CD4-positive, alpha-beta memory T cell (primary cell): Measurements from ENCODE around the gene CGNL1. TPM values are rescaled to one million over a fixed set of nuclear protein-coding genes. Genes with fewer than 3 reads are reported as not detected.

Experiments used
- CTCF ChIA-PET: fragments of 350-600 bp; sonication (Branson Sonifier 250); formaldehyde crosslinking; loops from one replicate; lab custom pipeline; 2021; ENCODE audit warnings: inconsistent platforms; ENCODE audit not compliant: partially characterized antibody; lab: Charles Lee
- POLR2A ChIA-PET: fragments of 350-600 bp; sonication (Branson Sonifier 250); formaldehyde crosslinking; loops from one replicate; lab custom pipeline; 2021; ENCODE audit not compliant: partially characterized antibody; lab: Charles Lee
- DNase-seq, 5 donors: peaks; one replicate each; pipeline versions ENCODE4 v3.0.0 to v3.0.0-alpha.2; 2020 to 2022; ENCODE audit warnings: mixed read lengths in 1 of 5
- H3K27ac ChIP-seq: one replicate; pipeline ENCODE4 v1.7.0; 2013; ENCODE audit warnings: low read depth, low read length
- H3K27me3 ChIP-seq: 2 replicates; pipeline ENCODE4 v1.7.0; 2013; ENCODE audit warnings: mild to moderate bottlenecking, low read length, moderate library complexity; ENCODE audit not compliant: insufficient read depth
- H3K36me3 ChIP-seq: 2 replicates; pipeline ENCODE4 v1.7.0; 2013; ENCODE audit warnings: mild to moderate bottlenecking, low read length, moderate library complexity; ENCODE audit not compliant: insufficient read depth
- H3K4me1 ChIP-seq: 2 replicates; pipeline ENCODE4 v1.7.0; 2013; ENCODE audit warnings: mild to moderate bottlenecking, low read length, moderate library complexity; ENCODE audit not compliant: insufficient read depth
- H3K4me3 ChIP-seq, 2 donors: one replicate each; pipeline ENCODE4 v1.7.0; 2013; ENCODE audit warnings: low read length in 2 of 2, mild to moderate bottlenecking in 1 of 2
- H3K9me3 ChIP-seq, 2 donors: one replicate each; pipeline ENCODE4 v1.7.0; 2013; ENCODE audit warnings: low read length in 2 of 2, control low read depth in 1 of 2; ENCODE audit not compliant: control insufficient read depth in 1 of 2
- H3K27ac Mint-ChIP-seq, 7 donors: one replicate each; pipeline ENCODE4 v1.8.0; 2020 to 2021; ENCODE audit warnings: mixed read lengths in 7 of 7, mild to moderate bottlenecking in 6 of 7, inconsistent platforms in 3 of 7, moderate library complexity in 3 of 7
- H3K27me3 Mint-ChIP-seq, 2 donors: one replicate each; pipeline ENCODE4 v1.8.0; 2020 to 2021; ENCODE audit warnings: mixed read lengths in 2 of 2
- H3K36me3 Mint-ChIP-seq, 2 donors: one replicate each; pipeline ENCODE4 v1.8.0; 2020 to 2021; ENCODE audit warnings: mixed read lengths in 2 of 2, inconsistent platforms in 1 of 2, mild to moderate bottlenecking in 1 of 2
- H3K4me1 Mint-ChIP-seq, 4 donors: one replicate each; pipeline ENCODE4 v1.8.0; 2020 to 2021; ENCODE audit warnings: mixed read lengths in 4 of 4, mild to moderate bottlenecking in 1 of 4
- H3K4me3 Mint-ChIP-seq, 8 donors: one replicate each; pipeline ENCODE4 v1.8.0; 2020 to 2021; ENCODE audit warnings: mixed read lengths in 8 of 8, mild to moderate bottlenecking in 7 of 8, moderate library complexity in 6 of 8, inconsistent platforms in 3 of 8
- H3K9me3 Mint-ChIP-seq, 8 donors: one replicate each; pipeline ENCODE4 v1.8.0; 2020 to 2021; ENCODE audit warnings: mixed read lengths in 8 of 8, mild to moderate bottlenecking in 5 of 8, inconsistent platforms in 3 of 8, moderate library complexity in 1 of 8
- intact Hi-C: fragments of 100-400 bp; cut with micrococcal nuclease; formaldehyde crosslinking; loops from one replicate; pipeline ENCODE4 v1.15.1; 2023
- polyA plus RNA-seq, 2 donors: library from polyadenylated mRNA; unstranded; fragments of 300-500 nt; fragmentation: Illumina TruSeq; gene quantifications; one replicate each; pipeline ENCODE4 v1.2.3, GENCODE V29; 2021
- total RNA-seq, 2 experiments: library from RNA; stranded (reverse); gene quantifications; one replicate each; pipeline ENCODE4 v1.2.3, GENCODE V29; 2021

Gene CGNL1
- total and polyA plus RNA-seq, 4 experiments from 2014 or later: not detected

- Histone ChIP-seq H3K9me3 (no peaks in the 10 kb centered on the region), H3K36me3 (no peaks in the 10 kb centered on the region), H3K4me1 (no peaks in the 10 kb centered on the region), H3K27me3 (no peaks in the 10 kb centered on the region), H3K27ac (no peak overlapping the region), H3K4me3 (no peak overlapping the region)
- intact Hi-C loops: no loop called here
- no peak overlapping the region for H3K4me3 Mint-ChIP-seq
- H3K9me3 Mint-ChIP-seq: peaks cover 0 to 1% (median 0%) of the 10 kb centered on the region in 8 donors
- CTCF ChIA-PET: interaction anchor here (0.5 to 1.6 kb wide), 2 partner anchors 15 to 20 kb away, joined by 3 to 4 read pairs; no protein-coding TSS in a partner anchor
- H3K27me3 Mint-ChIP-seq: peaks cover 6 to 18% of the 10 kb centered on the region in 2 donors
- POLR2A ChIA-PET: no interaction called here
- no peak for DNase-seq
- no peak overlapping the region for H3K27ac Mint-ChIP-seq
- H3K36me3 Mint-ChIP-seq: no peaks in the 10 kb centered on the region
- no peaks in the 10 kb centered on the region for H3K4me1 Mint-ChIP-seq
These were observed 17.7 kb upstream of the CGNL1 start for GRCh38 chr15:57358571-57358970.

GRCh38 chr15:57363661-57364060, 12.6 kb upstream of the CGNL1 start:
- H3K36me3 ChIP-seq: no peaks in the 10 kb centered on the region
- intact Hi-C loops: no loop called here
- H3K27me3 Mint-ChIP-seq: no peaks in the 10 kb centered on the region
- no peak overlapping the region for H3K27ac Mint-ChIP-seq
- H3K9me3 ChIP-seq: no peaks in the 10 kb centered on the region
- no peaks in the 10 kb centered on the region for H3K27me3 ChIP-seq
- H3K4me3 ChIP-seq: no peak overlapping the region
- ChIA-PET CTCF (interaction anchor here (0.7 kb wide), 1 partner anchor 494 kb away, joined by 3 read pairs; no protein-coding TSS in a partner anchor), POLR2A (no interaction called here)
- no peaks in the 10 kb centered on the region for H3K36me3 Mint-ChIP-seq
- no peaks in the 10 kb centered on the region for H3K4me1 Mint-ChIP-seq
- no peak overlapping the region for H3K27ac ChIP-seq
- H3K9me3 Mint-ChIP-seq: no peaks in the 10 kb centered on the region
- H3K4me1 ChIP-seq: no peaks in the 10 kb centered on the region
- no peak overlapping the region for H3K4me3 Mint-ChIP-seq
- DNase-seq: no peak

GRCh38 chr15:57364282-57365007, 11.9 kb upstream of the CGNL1 start:
- no peak for DNase-seq
- Histone ChIP-seq H3K36me3 (no peaks in the 10 kb centered on the region), H3K4me1 (no peaks in the 10 kb centered on the region), H3K27me3 (no peaks in the 10 kb centered on the region), H3K4me3 (no peak overlapping the region), H3K27ac (no peak overlapping the region), H3K9me3 (no peaks in the 10 kb centered on the region)
- Mint-ChIP-seq H3K9me3 (no peaks in the 10 kb centered on the region), H3K27ac (no peak overlapping the region), H3K27me3 (no peaks in the 10 kb centered on the region), H3K4me1 (no peaks in the 10 kb centered on the region), H3K4me3 (no peak overlapping the region), H3K36me3 (no peaks in the 10 kb centered on the region)
- ChIA-PET CTCF (no interaction called here), POLR2A (no interaction called here)
- intact Hi-C loops: no loop called here

DNA sequence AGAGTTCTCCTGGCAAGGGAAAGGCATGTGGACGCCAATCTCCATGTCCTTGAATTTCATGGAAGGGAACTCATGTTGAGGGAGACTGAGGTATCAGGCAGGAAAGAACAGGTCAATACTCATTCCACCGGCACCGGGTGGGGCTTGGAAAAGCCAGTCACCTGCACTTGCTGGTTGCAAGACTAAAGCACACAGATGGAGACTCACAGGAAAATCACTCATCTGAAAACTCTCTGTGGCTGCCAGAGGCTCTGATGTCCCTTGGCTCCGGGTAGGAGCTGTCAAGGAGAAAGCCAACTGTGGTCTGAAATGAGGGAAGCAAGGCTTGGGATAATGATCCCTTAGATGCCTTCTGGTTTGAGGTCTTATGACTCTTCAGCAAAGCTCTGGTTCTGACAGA, 8.7 kb upstream of the CGNL1 start:
- no peaks in the 10 kb centered on the region for H3K9me3 Mint-ChIP-seq
- H3K27me3 Mint-ChIP-seq: peaks cover 0 to 4% of the 10 kb centered on the region in 2 donors
- H3K36me3 ChIP-seq: no peaks in the 10 kb centered on the region
- no peak overlapping the region for H3K4me3 ChIP-seq
- CTCF ChIA-PET: interaction anchor here (1.3 kb wide), 1 partner anchor 877 kb away, joined by 3 read pairs; no protein-coding TSS in a partner anchor
- no peaks in the 10 kb centered on the region for H3K9me3 ChIP-seq
- H3K27ac ChIP-seq: no peak overlapping the region
- POLR2A ChIA-PET: no interaction called here
- no peak for DNase-seq
- H3K27ac Mint-ChIP-seq: no peak overlapping the region
- H3K4me3 Mint-ChIP-seq: no peak overlapping the region
- no peaks in the 10 kb centered on the region for H3K27me3 ChIP-seq
- H3K36me3 Mint-ChIP-seq: no peaks in the 10 kb centered on the region
- intact Hi-C loops: no loop called here
- H3K4me1 Mint-ChIP-seq: no peaks in the 10 kb centered on the region
- H3K4me1 ChIP-seq: no peaks in the 10 kb centered on the region

DNA sequence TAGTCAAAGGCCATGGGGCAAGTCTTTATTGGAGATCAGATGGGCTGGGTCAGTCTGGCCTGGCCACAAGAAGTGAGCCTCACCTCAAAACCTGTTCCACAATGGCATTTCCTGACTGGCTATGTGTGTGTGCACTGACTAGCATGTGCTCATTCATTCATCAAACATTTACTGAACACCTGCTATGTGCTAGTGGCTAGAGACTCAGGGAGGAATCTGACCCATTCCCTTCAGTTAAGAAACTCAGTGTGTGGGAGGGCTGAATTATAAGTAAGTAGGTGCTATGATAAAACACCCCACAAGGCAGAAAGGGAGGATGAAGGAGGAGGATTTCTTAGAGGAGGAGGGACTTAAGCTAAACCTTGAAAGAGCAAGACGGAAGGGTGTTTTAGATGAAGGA, 5.4 kb upstream of the CGNL1 start:
- ChIA-PET POLR2A (no interaction called here), CTCF (no interaction called here)
- Mint-ChIP-seq H3K9me3 (peaks cover 0 to 2% (median 0%) of the 10 kb centered on the region in 8 donors), H3K27me3 (peaks cover 16 to 21% of the 10 kb centered on the region in 2 donors), H3K4me1 (peaks cover 2 to 4% (median 2%) of the 10 kb centered on the region in 4 donors), H3K27ac (no peak overlapping the region), H3K4me3 (no peak overlapping the region), H3K36me3 (no peaks in the 10 kb centered on the region)
- Histone ChIP-seq H3K27me3 (no peaks in the 10 kb centered on the region), H3K4me3 (no peak overlapping the region), H3K36me3 (no peaks in the 10 kb centered on the region), H3K27ac (no peak overlapping the region), H3K9me3 (no peaks in the 10 kb centered on the region), H3K4me1 (no peaks in the 10 kb centered on the region)
- intact Hi-C loops: no loop called here
- no peak for DNase-seq

GRCh38 chr15:57373251-57373881, 2.9 kb upstream of the CGNL1 start:
- H3K4me1 Mint-ChIP-seq: peaks cover 4 to 15% (median 10%) of the 10 kb centered on the region in 4 donors
- POLR2A ChIA-PET: no interaction called here
- no peaks in the 10 kb centered on the region for H3K36me3 ChIP-seq

GRCh38 chr15:57373882-57374276, 2.4 kb upstream of the CGNL1 start:
- intact Hi-C loops: no loop called here
- no peak overlapping the region for H3K27ac Mint-ChIP-seq
- H3K9me3 Mint-ChIP-seq: peaks cover 0 to 4% (median 0%) of the 10 kb centered on the region in 8 donors
- H3K9me3 ChIP-seq: no peaks in the 10 kb centered on the region
- peaks cover 4 to 15% (median 10%) of the 10 kb centered on the region in 4 donors for H3K4me1 Mint-ChIP-seq
- H3K4me3 ChIP-seq: no peak overlapping the region
- POLR2A ChIA-PET: no interaction called here
- DNase-seq: no peak
- no peaks in the 10 kb centered on the region for H3K36me3 ChIP-seq
- H3K27me3 ChIP-seq: peaks cover 10% of the 10 kb centered on the region
- no peaks in the 10 kb centered on the region for H3K36me3 Mint-ChIP-seq
- CTCF ChIA-PET: no interaction called here
- no peak overlapping the region for H3K27ac ChIP-seq
- no peaks in the 10 kb centered on the region for H3K4me1 ChIP-seq
- peaks cover 34 to 37% of the 10 kb centered on the region in 2 donors for H3K27me3 Mint-ChIP-seq
- H3K4me3 Mint-ChIP-seq: no peak overlapping the region

More at GRCh38 chr15:57373251-57373881, 2.9 kb upstream of the CGNL1 start:
- intact Hi-C loops: no loop called here
- H3K4me1 ChIP-seq: no peaks in the 10 kb centered on the region
- no peak overlapping the region for H3K27ac ChIP-seq
- H3K27me3 Mint-ChIP-seq: peaks cover 29 to 35% of the 10 kb centered on the region in 2 donors
- CTCF ChIA-PET: no interaction called here
- H3K9me3 Mint-ChIP-seq: peaks cover 0 to 4% (median 0%) of the 10 kb centered on the region in 8 donors
- no peak for DNase-seq
- no peaks in the 10 kb centered on the region for H3K9me3 ChIP-seq
- H3K4me3 Mint-ChIP-seq: no peak overlapping the region
- no peak overlapping the region for H3K27ac Mint-ChIP-seq
- H3K36me3 Mint-ChIP-seq: no peaks in the 10 kb centered on the region
- peaks cover 10% of the 10 kb centered on the region for H3K27me3 ChIP-seq
- no peak overlapping the region for H3K4me3 ChIP-seq
